Activated CD8-positive, alpha-beta memory T cell treated with anti-CD3 and anti-CD28 coated beads, Interleukin-2, amount 50 U/mL, for 48 hours (primary cell): ENCODE results near the gene SDK2.

Experiments used
- DNase-seq: peaks from one replicate; pipeline ENCODE4 v3.0.0-alpha.2; 2020

SDK2 gene

DNA sequence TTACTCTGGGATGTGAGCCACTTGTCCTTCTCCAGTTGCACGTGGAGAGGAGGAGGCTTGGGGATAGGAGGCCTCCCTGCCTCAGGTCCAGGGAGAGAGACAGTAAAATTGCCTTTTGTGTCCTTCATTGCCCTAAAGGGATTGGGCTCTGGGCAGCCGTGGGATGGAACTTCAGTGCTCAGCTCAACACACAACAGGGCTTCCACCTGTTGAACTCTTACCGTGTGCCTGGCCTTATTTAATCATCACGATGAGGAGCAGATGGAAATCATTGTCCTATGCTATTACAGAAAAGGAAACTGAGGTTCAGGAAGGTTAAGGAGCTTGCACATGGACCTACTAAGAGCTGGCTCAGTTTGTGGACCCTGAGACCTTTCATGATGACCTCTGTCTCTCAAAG, 240.0 kb downstream of the SDK2 start:
- no peak for DNase-seq

DNA sequence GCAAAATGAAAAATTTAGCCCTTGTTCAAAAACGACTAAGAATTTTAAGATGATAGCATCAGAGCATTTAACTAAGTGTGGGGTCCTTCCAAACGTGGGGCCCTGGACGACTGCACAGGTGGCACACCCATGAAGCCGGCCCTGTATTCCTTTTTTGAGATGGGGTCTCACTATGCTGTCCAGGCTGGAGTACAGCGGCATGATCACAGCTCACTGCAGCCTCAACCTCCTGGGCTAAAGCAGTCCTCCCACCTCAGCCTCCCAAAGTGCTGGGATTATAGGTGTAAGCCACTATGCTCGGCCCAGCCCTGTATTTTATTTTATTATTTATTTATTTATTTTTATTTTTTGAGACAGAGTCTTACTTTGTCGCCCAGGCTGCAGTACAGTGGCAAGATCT, 241.8 kb downstream of the SDK2 start:
- no peak for DNase-seq

DNA sequence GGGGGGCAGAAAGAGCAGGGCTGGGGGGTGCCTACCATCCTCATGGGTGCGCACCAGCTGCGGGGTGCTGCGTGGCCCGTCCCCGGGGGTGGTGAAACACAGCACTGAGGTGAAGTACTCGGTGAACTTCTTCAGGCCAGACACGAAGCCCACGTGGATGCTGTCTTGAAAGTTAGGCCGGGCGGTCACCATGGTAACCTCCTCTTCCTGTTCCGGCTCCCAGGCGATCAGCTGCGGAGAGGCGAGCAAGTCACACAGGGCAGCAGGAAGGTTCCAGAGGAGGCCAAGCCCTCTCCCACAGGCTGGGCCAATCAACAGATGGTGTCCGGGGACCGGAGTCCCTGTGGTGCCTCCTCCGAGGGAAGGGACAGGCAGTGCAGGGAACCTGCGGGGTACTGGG, 242.3 kb downstream of the SDK2 start:
- no peak for DNase-seq

DNA sequence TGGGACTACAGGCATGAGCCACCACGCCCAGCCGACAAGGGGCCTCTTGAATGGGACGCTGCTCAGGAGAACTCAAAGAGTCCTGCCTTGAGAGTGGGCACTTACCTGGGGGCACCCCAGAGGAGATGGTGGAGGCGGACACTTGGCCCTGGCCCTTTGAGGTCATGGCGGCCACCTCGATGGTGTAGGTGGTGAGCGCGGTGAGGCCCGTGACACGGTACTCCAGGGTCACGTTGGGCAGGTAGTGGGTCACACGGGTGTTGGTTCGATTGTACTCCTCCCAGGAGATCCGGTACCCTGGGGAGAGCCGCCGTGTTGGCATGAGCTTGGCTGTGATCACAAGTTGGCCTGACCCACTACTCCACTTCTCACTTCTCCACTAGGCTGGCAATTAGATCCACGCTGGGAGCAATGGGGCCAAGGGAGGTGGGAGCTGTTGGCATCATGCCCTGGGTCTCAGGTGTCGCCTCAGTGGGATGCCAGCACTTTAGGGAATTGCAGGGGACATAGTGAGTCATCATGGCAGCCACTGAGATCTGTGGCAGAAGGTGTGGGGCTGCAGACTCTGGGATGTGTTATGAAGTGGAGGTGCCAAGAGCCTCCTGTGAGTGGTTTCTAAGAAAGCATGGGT, 243.2 kb downstream of the SDK2 start:
- no peak for DNase-seq

DNA sequence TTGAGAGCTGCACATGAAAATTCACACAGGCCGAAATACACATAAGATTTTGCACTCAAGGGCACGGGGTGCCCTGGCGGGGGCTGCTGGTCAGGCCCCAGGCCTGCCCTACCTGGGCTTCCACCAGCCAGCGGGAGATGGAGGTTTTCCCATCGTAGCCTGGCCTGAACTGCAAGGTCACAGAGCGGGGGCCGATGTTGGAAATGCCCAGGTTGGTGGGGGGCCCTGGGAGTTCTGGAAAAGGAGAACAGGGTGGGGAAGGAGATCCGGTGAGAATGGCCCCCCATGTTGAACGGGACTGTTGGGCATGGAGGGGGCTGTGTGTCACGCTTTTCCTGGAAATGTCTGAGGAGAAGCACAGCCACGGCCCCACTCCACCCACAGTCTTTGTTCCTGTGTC, 245.2 kb downstream of the SDK2 start:
- DNase-seq: no peak

DNA sequence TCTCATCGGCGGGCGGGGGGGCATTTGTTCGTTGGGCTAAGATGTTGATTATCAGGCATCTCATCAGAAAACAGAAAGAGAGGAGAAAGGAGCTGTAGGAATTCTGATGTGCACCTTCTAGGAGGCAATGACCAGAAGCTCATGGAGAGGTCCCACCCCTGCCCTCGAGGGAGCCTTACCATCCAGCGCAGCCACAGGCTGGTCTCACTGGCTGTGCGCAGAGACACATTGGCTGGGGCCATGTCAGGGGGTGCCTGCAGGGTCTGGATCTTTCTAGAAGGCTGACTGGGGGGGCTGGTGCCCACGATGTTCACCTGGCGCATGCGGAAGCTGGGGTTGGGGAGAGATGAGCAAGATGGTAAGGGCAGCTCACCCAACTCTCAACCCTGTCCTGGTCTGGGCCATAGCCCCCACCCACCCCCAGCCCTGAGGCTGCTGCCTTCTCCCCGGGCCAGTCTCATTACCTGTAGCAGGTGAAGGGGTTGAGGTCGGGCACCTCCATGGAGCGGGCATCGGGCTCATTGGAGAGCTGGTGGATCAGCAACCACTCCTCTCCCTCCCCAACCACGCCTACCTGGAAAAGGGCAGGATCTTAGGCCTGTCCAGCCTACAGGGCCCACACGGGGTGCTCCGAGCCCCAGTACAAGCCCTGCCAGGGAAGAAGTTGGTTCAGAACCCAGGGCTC, 246.2 kb downstream of the SDK2 start:
- DNase-seq: no peak

DNA sequence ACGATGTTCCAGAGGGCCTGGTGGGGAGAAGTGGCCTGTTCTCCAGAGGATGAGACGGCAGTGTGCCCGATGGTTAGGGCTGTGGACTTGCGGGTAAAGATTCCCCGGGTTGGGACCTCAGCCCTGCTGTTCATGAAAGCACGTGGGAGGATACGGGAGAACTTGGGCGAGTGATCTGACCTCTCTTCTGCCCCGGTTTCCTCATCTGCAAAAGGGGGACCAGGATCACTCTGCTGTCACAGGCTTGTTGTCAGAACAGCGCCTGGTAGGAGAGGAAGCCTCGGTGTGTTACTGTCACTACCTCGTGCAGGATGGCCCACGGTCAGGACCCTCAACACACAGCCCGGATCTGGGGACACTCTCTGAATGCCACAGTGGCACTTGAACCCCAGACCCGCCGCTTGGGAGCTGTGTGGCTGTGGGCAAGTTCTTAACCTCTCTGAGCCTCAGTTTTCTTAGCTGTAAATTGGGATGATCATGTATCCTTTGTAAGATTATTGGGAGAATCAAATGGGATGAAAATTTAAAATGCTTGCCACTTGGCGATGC, 246.9 kb downstream of the SDK2 start:
- DNase-seq: no peak

DNA sequence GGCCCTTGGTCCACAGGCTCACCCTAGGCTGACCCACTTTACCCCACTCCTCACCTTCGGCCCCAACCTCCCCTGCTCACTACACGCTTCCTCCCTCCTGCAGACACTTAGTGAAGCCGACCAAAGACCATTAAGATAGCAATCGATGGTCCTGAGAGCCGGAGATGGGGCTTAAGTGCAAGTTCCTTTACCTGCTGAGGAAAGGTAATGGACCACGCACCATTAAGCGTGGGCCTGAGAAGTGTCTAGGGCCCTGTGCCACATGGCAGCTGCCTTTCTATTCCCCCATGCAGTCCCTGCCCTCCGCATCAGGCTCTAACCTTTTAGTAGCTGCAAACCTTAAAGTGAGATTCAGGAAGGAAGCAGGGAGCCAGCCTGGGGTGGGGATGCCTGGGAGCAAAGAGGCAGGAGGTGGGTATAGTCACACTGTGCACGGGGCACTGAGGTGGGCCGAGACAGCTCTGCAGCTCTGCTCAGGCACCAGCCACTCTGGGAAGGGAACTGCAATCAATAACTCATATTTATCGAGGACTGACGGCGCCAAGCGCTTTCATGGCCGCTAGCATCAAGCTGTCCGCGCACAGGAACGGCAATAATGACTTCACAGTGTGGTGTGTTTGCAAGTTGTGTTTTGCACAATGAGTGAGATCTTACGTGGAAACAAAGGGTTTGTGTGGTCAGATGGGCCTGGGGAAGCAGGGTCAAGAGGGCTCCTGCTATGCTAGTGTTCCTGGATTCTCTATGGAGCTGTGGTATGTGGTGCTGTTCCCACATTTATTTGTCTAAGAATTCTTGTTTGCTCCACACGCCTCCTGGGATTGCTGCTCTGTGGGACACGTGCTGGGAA, 247.6 kb downstream of the SDK2 start:
- DNase-seq: no peak

DNA sequence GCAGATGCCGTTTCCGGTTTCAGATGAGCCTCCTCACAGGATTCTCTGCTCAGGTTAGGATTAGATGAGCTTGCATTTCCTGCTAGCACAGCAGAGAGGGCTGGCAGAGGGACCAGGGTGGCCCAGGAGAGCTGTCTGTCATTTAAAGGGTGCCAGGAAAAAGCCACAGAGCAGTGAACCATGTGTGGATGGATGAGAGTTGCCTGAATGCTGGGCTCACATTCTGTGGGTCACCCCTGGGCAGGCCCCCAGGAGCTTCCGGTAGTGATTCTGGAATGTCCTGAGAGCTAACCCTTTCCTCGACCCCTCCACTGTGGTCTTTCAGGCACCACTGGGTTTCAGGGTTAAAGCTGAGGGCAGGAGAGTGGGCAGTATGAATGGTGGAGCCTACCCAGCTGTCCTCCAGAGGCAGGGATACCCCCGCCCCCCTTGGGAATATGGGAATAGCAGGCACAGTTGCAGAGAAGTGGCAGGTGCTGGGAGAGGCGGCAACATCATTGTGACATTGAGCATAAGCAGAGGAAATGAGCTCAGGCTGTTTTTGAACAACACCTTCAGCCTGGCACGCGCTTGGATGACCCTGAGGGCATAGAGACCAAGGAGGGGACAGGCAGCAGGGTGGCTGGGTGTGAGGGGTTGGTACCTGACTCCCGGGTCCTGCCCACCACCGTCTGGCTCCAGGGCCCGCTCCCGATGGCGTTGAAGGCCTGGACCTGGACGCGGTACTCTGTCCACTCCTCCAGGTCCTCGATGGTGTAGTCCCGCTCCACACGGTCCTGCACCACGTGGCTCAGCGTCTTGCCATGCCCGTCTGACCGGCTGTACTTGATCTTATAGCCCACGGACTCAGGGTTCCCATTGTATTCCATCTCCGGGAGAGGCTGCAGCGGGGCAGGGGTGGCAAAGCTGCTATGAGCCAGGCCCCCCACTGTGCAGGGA, 249.5 kb downstream of the SDK2 start:
- no peak for DNase-seq

DNA sequence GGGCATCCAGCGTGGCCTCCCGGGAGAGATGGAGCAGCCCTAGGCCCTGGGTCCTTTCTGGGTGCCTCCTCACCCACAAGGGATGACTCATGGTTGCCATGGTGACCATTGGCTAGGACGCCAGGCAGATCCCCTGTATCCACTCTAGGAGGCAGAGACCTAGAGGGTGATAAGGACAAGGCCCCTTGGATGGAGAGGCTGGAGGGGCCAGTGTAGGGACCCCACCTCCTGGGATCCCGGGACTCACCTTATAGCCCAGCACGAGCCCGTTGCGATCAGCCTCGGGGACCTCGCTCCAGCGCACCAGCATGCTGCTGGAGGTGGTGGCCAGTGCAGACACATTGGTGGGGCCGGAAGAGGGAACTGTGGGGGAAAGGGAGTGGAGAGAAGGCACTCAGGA, 250.3 kb downstream of the SDK2 start:
- no peak for DNase-seq

DNA sequence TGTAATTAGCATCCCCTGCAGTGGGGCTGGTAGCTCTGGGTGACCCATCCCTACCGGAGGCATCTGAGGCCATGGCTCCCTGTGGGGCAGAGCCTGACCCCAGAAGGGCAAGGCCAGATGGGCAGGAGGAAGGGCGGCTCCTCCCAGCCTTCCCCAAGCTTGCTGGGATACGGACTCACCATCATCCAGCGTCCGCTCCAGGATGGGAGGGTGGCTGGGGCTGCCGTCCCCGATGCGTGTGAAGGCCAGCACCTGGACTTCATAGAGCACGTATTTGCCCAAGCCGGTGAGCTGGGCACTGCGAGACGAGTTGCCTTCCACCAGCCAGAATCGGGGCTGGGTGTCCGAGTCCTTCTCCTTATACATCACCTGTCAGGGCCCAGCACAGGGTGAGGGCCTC, 250.9 kb downstream of the SDK2 start:
- DNase-seq: no peak

DNA sequence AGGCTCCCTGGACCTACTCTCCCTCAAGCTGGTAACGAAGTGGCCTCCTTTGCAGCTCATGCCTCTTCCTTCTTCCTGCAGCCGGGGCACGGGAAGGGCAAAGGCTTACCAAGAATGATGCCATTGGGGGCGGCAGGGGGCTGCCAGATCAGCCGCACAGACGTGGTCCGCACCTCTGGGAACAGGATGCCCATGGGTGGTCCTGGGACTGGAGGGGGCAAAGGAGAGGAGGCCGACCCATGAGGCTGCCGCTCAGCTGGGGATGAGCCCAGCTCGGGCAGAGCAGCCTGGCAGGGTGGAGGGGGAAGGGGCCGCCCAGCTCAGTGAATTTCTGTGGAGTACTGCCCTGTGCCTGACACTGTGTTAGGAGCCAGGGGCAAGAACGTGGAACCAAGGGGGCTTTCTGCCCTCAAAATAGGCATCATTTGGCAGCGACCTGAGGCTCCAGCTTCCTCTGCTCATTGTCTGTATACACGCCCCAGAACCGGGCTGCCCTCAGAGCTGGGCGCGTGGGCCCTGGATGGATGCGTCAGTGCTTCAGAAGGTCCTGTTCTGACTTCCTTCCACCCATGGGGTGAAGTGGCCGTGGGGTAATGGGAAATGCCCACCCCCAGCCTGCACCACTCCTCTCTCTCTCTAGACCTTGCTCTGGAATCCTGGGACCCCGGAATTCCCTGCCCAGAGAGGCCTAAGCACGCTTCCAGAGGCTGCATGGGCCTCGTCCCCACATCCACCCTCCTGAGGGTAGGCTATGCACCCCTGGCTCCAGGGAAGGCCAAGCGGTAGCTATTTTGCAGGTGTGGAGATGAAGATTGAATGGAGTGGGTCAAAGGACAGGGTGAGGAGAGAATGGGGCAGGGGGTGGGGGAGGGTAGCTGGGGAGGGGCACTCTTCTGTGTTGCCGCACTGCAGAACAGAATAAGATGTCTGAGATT, 252.6 kb downstream of the SDK2 start:
- no peak for DNase-seq

DNA sequence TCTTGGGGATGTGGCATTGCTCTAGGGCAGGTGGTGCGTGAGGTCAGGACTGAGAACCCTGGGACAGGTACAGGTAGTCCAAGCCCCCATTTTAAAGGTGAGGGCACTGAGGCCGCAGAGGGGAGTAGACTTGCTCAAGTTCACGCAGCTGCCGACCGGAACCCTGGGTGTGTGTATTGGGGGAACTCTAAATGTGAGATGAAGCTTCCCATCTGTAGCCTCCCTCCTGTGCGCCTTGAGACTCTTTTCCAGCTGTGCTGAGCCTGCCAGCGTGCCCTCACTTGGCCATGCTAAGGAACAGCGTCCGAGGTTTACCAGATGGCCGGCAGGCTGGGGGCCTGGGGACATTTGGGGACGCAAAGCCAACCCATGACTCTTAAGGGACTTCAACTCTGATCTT, 253.4 kb downstream of the SDK2 start:
- no peak for DNase-seq

DNA sequence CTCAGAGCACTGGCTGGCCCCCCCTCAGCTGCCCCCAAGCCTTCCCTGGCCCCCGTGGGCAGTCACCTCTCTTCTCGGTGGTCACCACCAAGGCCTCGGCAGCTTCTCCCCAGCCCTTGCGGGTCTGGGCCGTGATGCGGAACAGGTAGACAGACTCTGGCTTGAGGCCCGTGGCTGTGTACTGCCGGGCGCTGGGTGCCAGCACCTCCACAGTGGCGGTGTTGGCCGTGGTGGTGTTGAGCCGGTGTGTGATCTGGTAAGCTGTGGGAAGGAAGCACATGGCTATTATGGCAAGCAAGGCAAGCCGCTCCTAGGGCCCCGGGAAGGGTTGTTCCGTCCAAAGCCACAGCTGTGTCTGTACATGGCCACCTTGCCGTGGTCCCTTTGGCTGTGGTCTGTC, 254.0 kb downstream of the SDK2 start:
- no peak for DNase-seq

DNA sequence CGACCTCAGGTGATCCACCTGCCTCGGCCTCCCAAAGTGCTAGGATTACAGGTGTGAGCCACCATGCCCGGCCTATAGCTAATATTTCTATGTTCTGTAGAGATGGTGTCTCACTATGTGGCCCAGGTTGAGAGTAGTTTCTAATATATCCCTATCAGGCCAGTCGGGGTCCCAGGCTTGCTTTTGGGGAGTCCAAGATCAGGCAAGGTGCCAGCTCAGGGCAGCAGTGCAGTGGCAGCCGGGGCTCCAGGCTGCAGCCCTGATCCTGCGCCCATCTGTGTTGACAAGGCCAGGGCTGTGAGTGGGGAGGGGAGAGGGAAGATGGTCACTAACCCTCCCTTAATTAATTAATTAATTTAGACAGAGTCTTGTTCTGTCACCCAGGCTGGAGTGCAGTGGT, 254.8 kb downstream of the SDK2 start:
- DNase-seq: no peak

DNA sequence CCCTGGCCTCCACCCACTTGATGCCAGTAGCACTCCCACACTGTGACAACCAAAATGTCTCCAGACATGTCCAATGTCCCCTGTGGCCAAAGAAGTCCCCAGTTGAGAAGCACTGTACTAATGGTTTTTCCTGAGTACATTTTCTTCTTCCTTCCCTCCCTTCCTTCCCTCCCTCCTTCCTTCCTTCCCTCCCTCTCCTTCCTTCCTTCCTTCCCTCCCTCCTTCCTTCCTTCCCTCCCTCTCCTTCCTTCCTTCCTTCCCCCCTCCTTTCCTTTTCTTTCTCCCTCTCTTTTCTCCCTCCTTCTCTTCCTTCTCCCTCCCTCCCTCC, 255.7 kb downstream of the SDK2 start:
- DNase-seq: no peak

DNA sequence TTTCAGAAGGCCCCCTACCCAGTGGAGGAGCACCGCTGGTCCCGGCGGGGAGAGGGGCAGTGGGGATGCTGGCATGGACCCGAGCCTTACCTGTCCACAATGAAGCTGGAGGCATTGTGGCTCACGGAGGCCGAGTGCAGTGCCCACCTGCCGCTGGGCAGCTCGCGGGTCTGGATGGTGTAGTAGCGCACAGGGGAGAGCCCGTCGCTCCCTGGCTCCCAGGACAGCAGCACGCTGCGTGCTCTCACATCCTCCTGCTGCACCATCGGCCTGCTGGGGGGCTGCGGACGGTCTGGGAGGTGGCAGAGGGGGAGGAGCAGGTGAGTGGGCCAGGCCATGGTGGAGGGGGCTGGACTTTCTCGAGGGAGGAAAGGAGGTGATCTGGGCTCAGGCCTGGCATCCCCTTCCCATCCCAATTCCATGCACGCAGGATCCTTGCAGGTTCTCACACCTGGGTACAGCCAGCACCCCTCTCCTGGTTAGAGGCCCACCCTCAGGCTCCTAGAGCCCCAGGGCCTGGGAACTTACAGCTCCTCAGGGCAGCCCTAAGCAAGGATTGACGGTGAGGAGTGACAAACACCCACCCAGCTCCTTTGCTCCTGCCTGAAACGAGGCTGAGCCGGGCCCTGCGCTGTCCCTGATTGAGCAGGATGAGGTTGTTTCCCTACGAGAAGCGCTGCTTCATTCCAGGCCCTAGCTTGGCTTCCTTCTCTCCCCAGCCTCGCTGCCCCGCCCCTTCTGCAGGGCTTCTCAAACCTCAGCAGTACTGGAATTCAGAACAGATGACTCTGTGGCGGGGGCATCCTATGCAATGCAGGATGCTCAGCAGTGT, 256.3 kb downstream of the SDK2 start:
- no peak for DNase-seq

DNA sequence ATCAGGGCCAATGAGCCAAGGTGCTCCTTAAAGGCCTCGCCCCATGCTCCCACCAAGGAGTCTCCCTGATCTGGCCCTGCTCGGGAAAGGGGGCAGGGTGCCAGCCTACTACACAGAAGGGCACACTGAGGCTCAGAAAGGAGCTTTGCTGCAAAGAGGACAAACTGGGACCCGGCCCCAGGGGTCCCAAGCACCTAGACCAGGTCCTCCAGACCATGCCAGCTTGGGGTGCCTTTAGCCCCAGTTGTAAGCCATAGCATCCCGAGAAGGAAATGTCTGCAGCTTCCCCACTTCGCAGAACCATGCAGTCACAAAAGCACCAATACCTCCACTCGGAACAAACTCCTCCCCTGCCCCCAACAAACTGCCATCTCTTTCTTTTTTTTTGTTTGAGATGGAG, 257.7 kb downstream of the SDK2 start:
- DNase-seq: no peak

DNA sequence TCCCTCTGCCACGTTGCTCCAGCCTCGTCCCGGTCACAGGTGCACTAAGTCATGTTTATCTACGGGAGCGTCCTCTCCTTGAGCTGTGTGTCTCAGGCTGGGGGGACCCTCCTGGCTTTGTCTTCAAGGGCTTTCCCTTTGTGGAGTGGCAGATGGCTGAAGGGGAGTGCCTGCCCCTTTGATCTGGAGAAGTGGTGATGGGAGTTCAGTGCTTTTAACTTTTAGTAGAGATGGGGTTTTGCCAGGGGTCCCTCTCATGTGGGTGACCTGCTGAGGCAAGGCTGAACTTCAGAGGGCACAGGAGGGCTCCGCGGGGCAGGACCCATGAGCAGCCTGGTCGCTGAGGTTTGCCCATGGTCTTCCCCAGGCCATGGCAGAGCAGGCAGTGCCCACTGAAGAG, 259.3 kb downstream of the SDK2 start:
- no peak for DNase-seq

DNA sequence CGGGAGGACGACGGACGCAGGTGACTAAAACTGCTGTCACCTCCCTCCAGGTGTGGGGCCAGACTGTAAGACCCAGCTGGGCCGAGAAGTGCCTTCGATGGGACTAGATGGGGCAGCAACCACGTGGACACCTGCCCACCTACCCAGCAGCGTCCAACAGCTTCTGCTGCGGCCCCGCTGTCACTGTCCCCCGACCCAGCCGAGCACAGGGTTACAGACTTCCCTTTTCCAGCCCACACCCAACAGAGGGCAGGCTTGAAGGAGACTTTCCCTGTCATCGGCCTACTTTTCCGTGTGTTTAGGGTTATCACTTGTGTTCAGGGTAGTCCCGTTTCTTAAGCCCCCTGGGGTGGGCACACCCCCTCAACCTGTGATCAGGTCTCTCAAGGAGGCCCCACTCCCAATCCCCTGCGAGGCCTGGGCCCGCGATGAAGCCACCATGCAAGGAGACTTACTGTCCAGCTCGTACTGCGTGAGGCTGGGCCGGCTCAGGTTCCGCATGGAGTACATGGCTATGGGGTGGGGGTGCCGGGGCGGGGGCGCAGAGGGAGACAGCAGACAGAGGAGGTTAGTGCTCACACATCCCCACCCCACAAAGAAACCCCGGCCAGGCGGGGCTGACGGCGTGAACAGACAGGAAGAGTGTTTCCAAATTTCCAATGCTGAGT, 263.7 kb downstream of the SDK2 start:
- DNase-seq: no peak
